CD4-positive, alpha-beta T cell treated with Interleukin-17A for 1 hour (primary cell): ENCODE measurements around the gene NLGN1.

Source experiments
- DNase-seq: peaks from one replicate; pipeline ENCODE4 v3.0.0-alpha.2; 2020

NLGN1 gene

GRCh38 chr3:173734473-173734872, 336.9 kb downstream of the NLGN1 start:
- DNase-seq, result no peak

GRCh38 chr3:173734895-173735294, 337.4 kb downstream of the NLGN1 start:
- DNase-seq, result no peak

GRCh38 chr3:173735841-173736240, 338.3 kb downstream of the NLGN1 start:
- no peak for DNase-seq

- DNase-seq, result no peak
Measured at GRCh38 chr3:173737167-173737808, 339.7 kb downstream of the NLGN1 start.

GRCh38 chr3:173739726-173740125, 342.2 kb downstream of the NLGN1 start:
- DNase-seq, result no peak

GRCh38 chr3:173742491-173742890, 344.9 kb downstream of the NLGN1 start:
- no peak for DNase-seq

- no peak for DNase-seq
Measured at GRCh38 chr3:173743111-173743510, 345.6 kb downstream of the NLGN1 start.

GRCh38 chr3:173743516-173743915, 346.0 kb downstream of the NLGN1 start:
- DNase-seq, result no peak

GRCh38 chr3:173744479-173744878, 346.9 kb downstream of the NLGN1 start:
- DNase-seq, result no peak

- DNase-seq, result no peak
Measured at GRCh38 chr3:173744895-173745294, 347.4 kb downstream of the NLGN1 start.

- no peak for DNase-seq
Measured at GRCh38 chr3:173745952-173746682, 348.6 kb downstream of the NLGN1 start.

GRCh38 chr3:173747427-173747826, 349.9 kb downstream of the NLGN1 start:
- no peak for DNase-seq

GRCh38 chr3:173748105-173748504, 350.6 kb downstream of the NLGN1 start:
- DNase-seq, result no peak

- DNase-seq, result no peak
Measured at GRCh38 chr3:173750095-173750494, 352.6 kb downstream of the NLGN1 start.

GRCh38 chr3:173750591-173750990, 353.0 kb downstream of the NLGN1 start:
- no peak for DNase-seq

- no peak for DNase-seq
Measured at GRCh38 chr3:173753593-173753992, 356.0 kb downstream of the NLGN1 start.

GRCh38 chr3:173755161-173755560, 357.6 kb downstream of the NLGN1 start:
- DNase-seq, result no peak

- no peak for DNase-seq
Measured at GRCh38 chr3:173761161-173761560, 363.6 kb downstream of the NLGN1 start.

GRCh38 chr3:173762501-173762900, 365.0 kb downstream of the NLGN1 start:
- no peak for DNase-seq

- no peak for DNase-seq
Measured at GRCh38 chr3:173770011-173770410, 372.5 kb downstream of the NLGN1 start.

GRCh38 chr3:173770796-173771573, 373.4 kb downstream of the NLGN1 start:
- no peak for DNase-seq

GRCh38 chr3:173773800-173774199, 376.3 kb downstream of the NLGN1 start:
- DNase-seq, result no peak

- DNase-seq, result no peak
Measured at GRCh38 chr3:173774294-173774693, 376.8 kb downstream of the NLGN1 start.

- no peak for DNase-seq
Measured at GRCh38 chr3:173778251-173778650, 380.7 kb downstream of the NLGN1 start.
